HG03060 (cell line): ENCODE data around the gene S100A4.
"Not testable (repeated sequence)": the region's sequence is repeated elsewhere in the genome, so short reads cannot be mapped to it uniquely, and the experiment has no call there.

Experiments used
- ATAC-seq: cut with Tn5 transposase; IDR thresholded peaks from one replicate; pipeline ENCODE4 v1.9.1; 2021; ENCODE audit warnings: low read depth, moderate number of reproducible peaks; ENCODE audit not compliant: unreplicated experiment

S100A4 gene

GRCh38 chr1:153535242-153536011, 10.2 kb downstream of the S100A4 start, which contains the start of gene S100A6:
TSS of gene S100A6 (minus strand) at chr1:153535991. CDS start at chr1:153535339, 652 bp downstream.
- no peak for ATAC-seq

GRCh38 chr1:153534925-153535241, 10.7 kb downstream of the S100A4 start:
- no peak for ATAC-seq

GRCh38 chr1:153534226-153534924, 11.2 kb downstream of the S100A4 start:
- ATAC-seq: no peak

GRCh38 chr1:153533689-153534201, 11.9 kb downstream of the S100A4 start:
- no peak for ATAC-seq

GRCh38 chr1:153532769-153533599, 12.6 kb downstream of the S100A4 start:
- no peak for ATAC-seq

DNA sequence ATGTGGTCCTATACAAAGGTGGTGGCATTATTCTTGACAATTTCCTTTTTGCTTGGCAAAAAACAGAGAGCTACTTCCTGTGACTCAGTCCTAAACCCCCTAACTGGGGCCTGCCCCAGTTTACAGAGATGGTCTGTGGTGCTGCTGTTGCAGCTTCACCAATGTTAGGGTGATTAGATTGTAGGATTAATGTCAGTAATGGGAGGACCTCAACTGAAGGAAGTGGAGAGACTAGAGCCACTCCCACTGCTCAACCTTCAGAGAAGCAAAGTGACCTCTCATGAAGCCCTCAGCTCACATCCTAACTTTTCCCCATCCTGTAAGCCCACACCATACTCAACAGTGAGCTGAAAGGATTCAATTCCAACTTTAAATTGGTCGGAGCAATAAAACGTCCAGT, 13.4 kb downstream of the S100A4 start:
- ATAC-seq: no peak

DNA sequence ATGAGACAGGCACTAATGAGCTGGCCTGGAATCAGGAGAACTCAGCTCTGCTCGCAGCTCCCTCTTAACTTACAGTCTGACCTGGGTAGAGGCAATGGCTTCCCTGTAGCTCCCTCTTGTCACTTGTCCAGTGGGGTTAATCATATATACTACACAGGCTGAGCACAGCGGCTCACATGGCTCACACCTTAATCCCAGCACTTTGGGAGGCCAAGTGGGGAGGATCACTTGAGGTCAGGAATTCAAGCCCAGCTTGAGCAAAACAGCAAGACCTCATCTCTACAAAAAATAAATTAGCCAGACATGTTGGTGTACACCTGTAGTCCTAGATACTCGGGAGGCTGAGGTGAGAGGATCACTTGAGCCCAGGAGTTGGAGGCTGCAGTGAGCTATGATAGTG, 14.0 kb downstream of the S100A4 start:
- no peak for ATAC-seq

DNA sequence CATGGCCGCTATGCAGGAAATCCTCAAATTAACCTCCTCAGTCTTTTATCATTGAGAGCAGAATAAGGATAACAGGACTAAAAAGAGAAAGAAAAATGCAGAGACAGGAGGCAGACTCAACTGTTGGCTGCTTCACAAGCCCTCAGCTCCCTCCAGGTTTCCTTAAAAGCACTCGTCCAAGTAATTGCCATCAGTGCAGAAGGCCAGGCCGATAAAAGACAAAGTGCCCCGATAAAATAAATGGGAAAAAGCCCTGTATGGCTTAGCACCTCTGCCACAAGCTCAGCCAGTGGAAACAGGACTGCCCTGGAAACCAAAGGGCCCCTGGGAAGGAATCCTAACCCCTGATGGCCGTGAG, 17.9 kb downstream of the S100A4 start:
- no peak for ATAC-seq

- no peak for ATAC-seq
Measured at GRCh38 chr1:153527023-153527682, 18.5 kb downstream of the S100A4 start.

- ATAC-seq: no peak
Measured at GRCh38 chr1:153526132-153526543, 19.5 kb downstream of the S100A4 start.

DNA sequence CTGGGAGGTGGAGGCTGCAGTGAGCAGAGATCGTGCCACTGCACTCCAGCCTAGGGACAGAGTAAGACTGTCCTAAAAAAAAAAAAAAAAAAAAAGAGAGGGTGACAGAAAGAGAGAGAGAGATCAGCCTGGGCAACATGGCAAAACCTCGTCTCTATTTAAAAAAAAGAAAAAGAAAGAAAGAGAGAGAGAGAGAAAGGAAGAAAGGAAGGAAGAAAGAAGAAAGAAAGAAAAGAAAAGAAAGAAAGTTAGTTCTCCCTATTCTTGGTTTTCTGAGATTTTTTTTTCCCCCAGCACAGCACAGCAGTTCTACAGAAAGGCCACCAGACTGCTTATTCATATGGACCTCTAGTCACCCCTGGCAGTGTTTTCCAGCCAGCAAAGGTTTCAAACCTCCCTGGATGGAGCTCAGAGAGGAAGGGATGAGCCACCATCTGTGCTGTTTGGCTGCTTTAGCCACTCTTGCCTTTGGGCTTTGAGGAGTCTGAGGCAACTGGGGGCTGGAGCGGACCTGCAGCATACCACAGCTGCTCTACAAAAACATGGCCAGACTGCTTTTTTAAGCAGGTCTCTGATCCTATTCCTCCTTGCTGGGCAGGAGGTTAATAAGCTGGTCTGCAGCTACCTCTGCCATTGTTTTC, 20.4 kb downstream of the S100A4 start:
- ATAC-seq: no peak

DNA sequence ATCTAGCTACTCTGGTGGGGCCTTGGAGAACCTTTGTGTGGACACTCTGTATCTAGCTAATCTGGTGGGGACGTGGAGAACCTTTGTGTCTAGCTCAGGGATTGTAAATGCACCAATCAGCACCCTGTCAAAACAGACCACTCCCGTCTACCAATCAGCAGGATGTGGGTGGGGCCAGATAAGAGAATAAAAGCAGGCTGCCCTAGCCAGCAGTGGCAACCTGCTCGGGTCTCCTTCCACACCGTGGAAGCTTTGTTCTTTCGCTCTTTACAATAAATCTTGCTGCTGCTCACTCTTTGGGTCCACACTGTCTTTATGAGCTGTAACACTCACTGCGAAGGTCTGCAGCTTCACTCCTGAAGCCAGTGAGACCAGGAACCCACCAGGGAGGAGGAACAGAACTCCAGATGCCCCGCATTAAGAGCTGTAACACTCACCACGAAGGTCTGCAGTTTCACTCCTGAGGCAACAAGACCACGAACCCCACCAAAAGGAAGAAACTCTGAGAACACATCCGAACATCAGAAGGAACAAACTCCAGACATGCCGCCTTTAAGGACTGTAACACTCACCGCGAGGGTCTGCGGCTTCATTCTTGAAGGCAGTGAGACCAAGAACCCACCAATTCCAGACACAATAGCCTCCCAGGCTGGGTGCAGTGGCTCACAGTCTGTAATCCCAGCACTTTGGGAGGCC, 23.1 kb downstream of the S100A4 start:
- ATAC-seq: not testable (repeated sequence)

DNA sequence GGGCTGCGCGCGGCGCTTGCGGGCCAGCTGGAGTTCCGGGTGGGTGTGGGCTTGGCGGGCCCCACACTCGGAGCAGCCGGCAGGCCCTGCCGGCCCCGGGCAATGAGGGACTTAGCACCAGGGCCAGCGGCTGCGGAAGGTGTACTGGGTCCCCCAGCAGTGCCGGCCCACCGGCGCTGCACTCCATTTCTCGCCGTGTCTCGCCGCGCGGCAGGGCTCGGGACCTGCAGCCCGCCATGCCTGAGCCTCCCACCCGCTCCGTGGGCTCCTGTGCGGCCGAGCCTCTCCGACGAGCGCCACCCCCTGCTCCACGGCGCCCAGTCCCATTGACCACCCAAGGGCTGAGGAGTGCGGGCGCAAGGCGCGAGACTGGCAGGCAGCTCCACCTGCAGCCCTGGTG, 23.8 kb downstream of the S100A4 start:
- ATAC-seq: not testable (repeated sequence)

DNA sequence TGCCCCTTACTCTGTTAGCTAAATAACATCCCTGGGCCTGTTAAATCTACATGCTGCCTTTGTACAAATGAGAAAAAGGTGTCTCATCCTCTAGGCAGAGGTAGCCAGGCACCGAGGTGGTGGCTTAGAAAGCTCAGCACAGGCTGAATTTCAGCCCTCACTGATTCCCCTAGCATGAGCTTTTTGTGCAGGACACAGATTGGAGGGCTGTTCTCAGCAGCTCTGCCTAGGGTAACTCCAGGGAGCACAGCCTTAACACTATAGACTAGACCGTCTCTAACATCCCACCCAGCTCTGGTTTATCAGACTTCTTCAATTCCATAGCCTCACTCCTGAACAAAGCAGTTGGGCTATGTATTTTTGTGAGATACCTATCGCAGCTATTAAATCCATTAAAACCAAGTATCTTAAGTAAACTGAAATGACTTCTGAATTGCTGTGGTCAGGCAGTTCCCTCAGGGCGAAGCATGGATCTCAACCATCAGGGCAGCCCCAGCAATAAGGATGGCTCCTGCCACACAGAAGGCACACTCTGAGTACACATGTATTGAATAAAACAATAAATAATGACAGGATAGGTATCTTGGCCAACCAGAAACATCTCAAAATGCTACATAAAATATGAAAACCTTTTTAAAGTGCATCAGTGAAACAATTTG, 24.7 kb downstream of the S100A4 start:
- ATAC-seq: no peak

- ATAC-seq: not testable (repeated sequence)
Measured at GRCh38 chr1:153520137-153520691, 25.4 kb downstream of the S100A4 start.

- no peak for ATAC-seq
Measured at GRCh38 chr1:153519242-153519641, 26.4 kb downstream of the S100A4 start.

GRCh38 chr1:153515504-153516394, 29.9 kb downstream of the S100A4 start:
- ATAC-seq: no peak

- ATAC-seq: no peak
Measured at GRCh38 chr1:153513666-153514065, 31.9 kb downstream of the S100A4 start.
